HG03457 (cell line): Measurements from ENCODE around the gene SRL.
"Not testable (repeated sequence)": the region's sequence is repeated elsewhere in the genome, so short reads cannot be mapped to it uniquely, and the experiment has no call there.

Experiments
- ATAC-seq: cut with Tn5 transposase; IDR thresholded peaks from one replicate; pipeline ENCODE4 v1.9.1; 2021; ENCODE audit warnings: moderate number of reproducible peaks; ENCODE audit not compliant: unreplicated experiment

SRL gene

GRCh38 chr16:4231367-4231766 lies 10.5 kb downstream of the SRL start:
- ATAC-seq, result no peak

- no peak for ATAC-seq
These were observed 14.9 kb downstream of the SRL start for GRCh38 chr16:4227040-4227332.

- ATAC-seq, result no peak
These were observed 15.4 kb downstream of the SRL start for GRCh38 chr16:4226251-4227039.

GRCh38 chr16:4225075-4225474 lies 16.8 kb downstream of the SRL start:
- no peak for ATAC-seq

GRCh38 chr16:4220358-4220757 lies 21.5 kb downstream of the SRL start:
- ATAC-seq, result no peak

GRCh38 chr16:4218202-4218601 lies 23.7 kb downstream of the SRL start:
- no peak for ATAC-seq

GRCh38 chr16:4217204-4218131 lies 24.4 kb downstream of the SRL start:
- no peak for ATAC-seq

- ATAC-seq, result no peak
These were observed 25.3 kb downstream of the SRL start for GRCh38 chr16:4216596-4216995.

GRCh38 chr16:4215106-4215505 lies 26.8 kb downstream of the SRL start:
- no peak for ATAC-seq

- no peak for ATAC-seq
These were observed 27.7 kb downstream of the SRL start for GRCh38 chr16:4214215-4214621.

GRCh38 chr16:4213737-4214136 lies 28.1 kb downstream of the SRL start:
- ATAC-seq, result no peak

- no peak for ATAC-seq
These were observed 29.0 kb downstream of the SRL start for GRCh38 chr16:4212934-4213296.

- ATAC-seq, result no peak
These were observed 29.5 kb downstream of the SRL start for GRCh38 chr16:4212211-4212933.

- ATAC-seq, result not testable (repeated sequence)
These were observed 30.3 kb downstream of the SRL start for GRCh38 chr16:4211445-4212210.

GRCh38 chr16:4209666-4210065 lies 32.2 kb downstream of the SRL start:
- ATAC-seq, result no peak

GRCh38 chr16:4208341-4208751 lies 33.5 kb downstream of the SRL start:
- no peak for ATAC-seq

- no peak for ATAC-seq
These were observed 34.1 kb downstream of the SRL start for GRCh38 chr16:4207683-4208340.

GRCh38 chr16:4207229-4207628 lies 34.7 kb downstream of the SRL start:
- no peak for ATAC-seq

- no peak for ATAC-seq
These were observed 35.2 kb downstream of the SRL start for GRCh38 chr16:4206680-4207079.

GRCh38 chr16:4205971-4206370 lies 35.9 kb downstream of the SRL start:
- ATAC-seq, result no peak
